ENCODE results near the gene ERAP2.

Gene ERAP2

DNA sequence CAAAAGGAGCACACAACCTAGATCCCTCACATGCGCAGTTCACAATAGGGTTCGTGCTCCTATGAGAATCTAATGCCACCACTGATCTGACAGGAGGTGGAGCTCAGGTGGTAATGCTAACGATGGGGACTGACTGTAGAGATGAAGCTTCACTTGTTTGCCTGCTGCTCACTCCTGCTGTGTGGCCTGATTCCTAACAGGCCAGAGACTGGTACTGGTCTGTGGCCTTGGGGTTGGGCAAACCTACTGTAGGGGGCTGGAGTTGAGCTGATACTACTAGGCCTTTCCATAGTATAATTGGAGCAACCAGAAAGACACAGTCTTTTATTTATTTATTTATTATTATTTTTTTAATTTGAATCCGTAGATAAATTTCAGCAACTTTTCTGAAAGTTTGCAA is 64.8 kb downstream of the ERAP2 start:
- Histone ChIP-seq H3K4me3 (ENCODE audit: insufficient read length, low read depth) (no peak overlapping the region), H3K9ac (ENCODE audit: insufficient read length, low read depth) (no peak overlapping the region), H3K36me3 (ENCODE audit: insufficient read depth, insufficient read length, low read length) (no peaks in the 10 kb centered on the region), H3K4me1 (ENCODE audit: insufficient read depth, insufficient read length) (peaks cover 3% of the 10 kb centered on the region), H3K9me3 (ENCODE audit: insufficient read depth, low read length) (no peaks in the 10 kb centered on the region), H3K27me3 (ENCODE audit: insufficient read depth, insufficient read length) (peaks cover 24% of the 10 kb centered on the region)
- TF ChIP-seq YY1 (IDR thresholded peaks at IDR 0.05; ENCODE audit: insufficient read depth, insufficient read length) (no peak), SUZ12 (IDR thresholded peaks at IDR 0.05; ENCODE audit: extremely low read depth, insufficient read depth, insufficient read length) (no peak), ZNF274 (IDR thresholded peaks at IDR 0.05; ENCODE audit: low read depth, low read length) (no peak)
- DNase-seq (ENCODE audit: low read depth, low spot score), result no peak

DNA sequence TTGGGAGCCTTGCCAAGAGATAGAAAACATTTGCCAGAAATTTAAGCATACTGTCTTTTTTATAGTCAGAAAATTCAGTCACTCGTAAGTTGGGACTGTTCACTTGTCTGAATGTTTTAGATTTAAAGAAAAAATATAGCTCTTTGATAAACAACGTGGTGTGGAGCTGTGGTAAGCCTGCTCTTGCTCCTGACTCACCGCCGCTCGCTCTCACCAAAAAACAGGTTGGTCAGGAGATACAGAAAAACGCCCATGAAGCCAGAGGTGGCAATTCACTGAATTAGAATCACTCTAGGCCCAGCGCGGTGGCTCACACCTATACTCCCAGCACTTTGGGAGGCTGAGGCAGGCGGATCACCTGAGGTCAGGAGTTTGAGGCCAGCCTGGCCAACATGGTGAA is 65.8 kb downstream of the ERAP2 start:
- Histone ChIP-seq H3K4me3 (ENCODE audit: insufficient read length, low read depth) (no peak overlapping the region), H3K36me3 (ENCODE audit: insufficient read depth, insufficient read length, low read length) (no peaks in the 10 kb centered on the region), H3K9me3 (ENCODE audit: insufficient read depth, low read length) (no peaks in the 10 kb centered on the region), H3K27me3 (ENCODE audit: insufficient read depth, insufficient read length) (peaks cover 15% of the 10 kb centered on the region), H3K9ac (ENCODE audit: insufficient read length, low read depth) (no peak overlapping the region), H3K4me1 (ENCODE audit: insufficient read depth, insufficient read length) (no peaks in the 10 kb centered on the region)
- TF ChIP-seq YY1 (IDR thresholded peaks at IDR 0.05; ENCODE audit: insufficient read depth, insufficient read length), result no peak
- TF ChIP-seq ZNF274 (IDR thresholded peaks at IDR 0.05; ENCODE audit: low read depth, low read length), result no peak
- TF ChIP-seq SUZ12 (IDR thresholded peaks at IDR 0.05; ENCODE audit: extremely low read depth, insufficient read depth, insufficient read length), result no peak
- no peak for DNase-seq (ENCODE audit: low read depth, low spot score)

- Histone ChIP-seq H3K36me3 (ENCODE audit: insufficient read depth, insufficient read length, low read length) (no peaks in the 10 kb centered on the region), H3K4me3 (ENCODE audit: insufficient read length, low read depth) (no peak overlapping the region), H3K4me1 (ENCODE audit: insufficient read depth, insufficient read length) (no peaks in the 10 kb centered on the region), H3K9ac (ENCODE audit: insufficient read length, low read depth) (no peak overlapping the region), H3K9me3 (ENCODE audit: insufficient read depth, low read length) (no peaks in the 10 kb centered on the region), H3K27me3 (ENCODE audit: insufficient read depth, insufficient read length) (peaks cover 7% of the 10 kb centered on the region)
- TF ChIP-seq ZNF274 (IDR thresholded peaks at IDR 0.05; ENCODE audit: low read depth, low read length), result no peak
- TF ChIP-seq YY1 (IDR thresholded peaks at IDR 0.05; ENCODE audit: insufficient read depth, insufficient read length), result no peak
- no peak for TF ChIP-seq SUZ12 (IDR thresholded peaks at IDR 0.05; ENCODE audit: extremely low read depth, insufficient read depth, insufficient read length)
- DNase-seq (ENCODE audit: low read depth, low spot score), result no peak
Observed at GRCh38 chr5:96942911-96943310, 66.6 kb downstream of the ERAP2 start.

DNA sequence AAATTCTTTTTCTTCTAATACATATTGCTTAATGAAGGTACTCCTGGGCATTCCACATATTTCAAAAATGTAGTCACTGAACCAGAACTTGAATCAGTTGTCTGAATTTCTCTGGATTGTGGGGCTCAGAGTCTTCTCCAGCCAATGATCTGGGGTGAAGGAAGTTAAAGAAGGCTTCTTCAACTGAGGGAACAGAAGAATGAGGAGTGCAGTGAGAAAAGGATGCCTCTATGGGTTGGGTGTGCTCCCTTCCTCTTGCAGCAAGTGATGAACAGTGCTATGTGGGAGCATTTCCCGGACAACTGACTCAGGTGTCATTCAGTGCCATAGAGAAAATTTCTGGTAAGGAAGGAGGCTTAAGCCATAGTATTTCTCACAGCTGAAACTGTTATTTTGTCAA is 67.5 kb downstream of the ERAP2 start:
- Histone ChIP-seq H3K36me3 (ENCODE audit: insufficient read depth, insufficient read length, low read length) (no peaks in the 10 kb centered on the region), H3K4me1 (ENCODE audit: insufficient read depth, insufficient read length) (no peaks in the 10 kb centered on the region), H3K9me3 (ENCODE audit: insufficient read depth, low read length) (no peaks in the 10 kb centered on the region), H3K4me3 (ENCODE audit: insufficient read length, low read depth) (no peak overlapping the region), H3K27me3 (ENCODE audit: insufficient read depth, insufficient read length) (no peaks in the 10 kb centered on the region), H3K9ac (ENCODE audit: insufficient read length, low read depth) (no peak overlapping the region)
- no peak for TF ChIP-seq YY1 (IDR thresholded peaks at IDR 0.05; ENCODE audit: insufficient read depth, insufficient read length)
- no peak for TF ChIP-seq ZNF274 (IDR thresholded peaks at IDR 0.05; ENCODE audit: low read depth, low read length)
- TF ChIP-seq SUZ12 (IDR thresholded peaks at IDR 0.05; ENCODE audit: extremely low read depth, insufficient read depth, insufficient read length), result no peak
- no peak for DNase-seq (ENCODE audit: low read depth, low spot score)

DNA sequence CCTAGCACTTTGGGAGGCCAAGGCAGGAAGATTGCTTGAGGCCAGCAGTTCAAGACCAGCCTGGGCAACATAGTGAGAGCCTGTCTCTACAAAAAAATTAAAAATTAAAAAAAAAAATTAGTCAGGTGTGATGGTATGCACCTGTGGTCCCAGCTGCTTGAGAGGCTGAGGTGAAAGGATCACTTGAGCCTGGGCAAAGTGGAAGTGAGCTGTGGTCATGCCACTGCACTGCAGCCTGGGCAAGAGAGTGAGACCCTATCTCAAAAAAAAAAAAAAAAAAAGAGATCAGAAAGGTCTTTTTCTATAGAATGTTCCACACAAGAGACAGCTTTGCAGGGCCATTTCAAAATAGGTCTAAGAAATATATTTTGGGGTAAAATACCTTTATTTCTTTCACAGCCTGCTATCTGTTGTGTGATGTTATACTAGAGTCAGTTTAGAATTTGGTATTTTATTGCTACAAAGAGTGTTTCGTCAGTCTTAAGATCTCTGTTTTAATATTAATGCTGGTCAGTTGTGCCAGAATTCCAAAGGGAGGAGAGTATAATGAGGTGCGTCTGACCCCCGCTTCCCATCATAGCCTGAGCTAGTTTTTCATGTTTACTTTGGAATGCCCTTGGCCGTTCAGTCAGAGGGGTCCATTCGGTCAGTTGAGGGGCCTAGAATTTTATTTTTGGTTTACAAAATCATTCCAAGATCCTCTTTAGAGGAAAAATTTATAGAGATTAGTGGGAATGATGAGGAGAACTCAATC is 69.0 kb downstream of the ERAP2 start:
- no peaks in the 10 kb centered on the region for H3K27me3 ChIP-seq (ENCODE audit: insufficient read depth, insufficient read length)
- DNase-seq (ENCODE audit: low read depth, low spot score), result no peak
- no peaks in the 10 kb centered on the region; the same call in 1 of the 2 replicates for H3K9me3 ChIP-seq (ENCODE audit: insufficient read depth, low read length)
- H3K36me3 ChIP-seq (ENCODE audit: insufficient read depth, insufficient read length, low read length), result no peaks in the 10 kb centered on the region
- no peak overlapping the region for H3K4me3 ChIP-seq (ENCODE audit: insufficient read length, low read depth)
- TF ChIP-seq YY1 (IDR thresholded peaks at IDR 0.05; ENCODE audit: insufficient read depth, insufficient read length), result no peak
- H3K9ac ChIP-seq (ENCODE audit: insufficient read length, low read depth), result no peak overlapping the region
- H3K4me1 ChIP-seq (ENCODE audit: insufficient read depth, insufficient read length), result no peaks in the 10 kb centered on the region

- Histone ChIP-seq H3K4me3 (ENCODE audit: insufficient read length, low read depth) (no peak overlapping the region), H3K36me3 (ENCODE audit: insufficient read depth, insufficient read length, low read length) (no peaks in the 10 kb centered on the region), H3K9me3 (ENCODE audit: insufficient read depth, low read length) (no peaks in the 10 kb centered on the region; the same call in 1 of the 2 replicates), H3K4me1 (ENCODE audit: insufficient read depth, insufficient read length) (no peaks in the 10 kb centered on the region), H3K9ac (ENCODE audit: insufficient read length, low read depth) (no peak overlapping the region), H3K27me3 (ENCODE audit: insufficient read depth, insufficient read length) (no peaks in the 10 kb centered on the region)
- no peak for TF ChIP-seq YY1 (IDR thresholded peaks at IDR 0.05; ENCODE audit: insufficient read depth, insufficient read length)
- TF ChIP-seq ZNF274 (IDR thresholded peaks at IDR 0.05; ENCODE audit: low read depth, low read length), result no peak
- TF ChIP-seq SUZ12 (IDR thresholded peaks at IDR 0.05; ENCODE audit: extremely low read depth, insufficient read depth, insufficient read length), result no peak
- DNase-seq (ENCODE audit: low read depth, low spot score), result no peak
Observed at GRCh38 chr5:96946381-96946780, 70.1 kb downstream of the ERAP2 start.

DNA sequence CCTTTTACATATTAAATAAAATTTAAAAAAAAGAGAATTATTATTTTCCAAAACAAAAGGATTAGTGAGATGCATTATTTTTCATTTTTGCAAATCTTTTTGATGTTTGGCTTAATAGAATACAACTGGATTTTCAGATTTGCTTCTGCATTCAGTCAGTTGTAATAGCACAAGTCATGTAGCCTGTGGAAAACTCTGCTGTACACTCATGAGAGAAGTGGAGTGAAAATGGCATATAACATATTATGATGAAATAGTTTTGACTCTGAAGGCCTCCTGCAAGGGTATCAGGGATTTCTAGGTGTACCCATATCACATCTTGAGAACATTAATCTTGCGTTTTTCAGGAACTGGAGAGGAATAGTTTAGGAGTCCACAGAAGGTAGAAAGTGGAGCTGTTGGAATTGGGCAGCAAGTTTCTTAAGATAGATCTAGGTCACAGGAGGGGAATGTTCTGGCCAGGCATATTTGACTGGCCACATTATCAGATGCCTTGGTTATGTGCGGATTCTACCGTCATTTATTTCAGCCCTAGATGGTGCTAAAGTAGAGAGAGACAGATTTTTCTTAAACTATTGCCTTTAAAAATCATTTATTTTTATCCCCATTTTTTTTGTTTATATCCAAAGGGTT is 75.9 kb downstream of the ERAP2 start:
- no peak for TF ChIP-seq YY1 (IDR thresholded peaks at IDR 0.05; ENCODE audit: insufficient read depth, insufficient read length)
- Histone ChIP-seq H3K4me1 (ENCODE audit: insufficient read depth, insufficient read length) (no peaks in the 10 kb centered on the region), H3K9me3 (ENCODE audit: insufficient read depth, low read length) (no peaks in the 10 kb centered on the region; the same call in 1 of the 2 replicates), H3K36me3 (ENCODE audit: insufficient read depth, insufficient read length, low read length) (no peaks in the 10 kb centered on the region), H3K9ac (ENCODE audit: insufficient read length, low read depth) (no peak overlapping the region), H3K27me3 (ENCODE audit: insufficient read depth, insufficient read length) (no peaks in the 10 kb centered on the region), H3K4me3 (ENCODE audit: insufficient read length, low read depth) (no peak overlapping the region)
- DNase-seq (ENCODE audit: low read depth, low spot score), result no peak
